GM12875 (cell line): ENCODE measurements around the gene RELN.

Source experiments
- H3K4me3 ChIP-seq: one replicate; pipeline ENCODE4 v1.5.1; 2011; ENCODE audit warnings: low read depth, low read length, control low read depth
- CTCF ChIP-seq: IDR thresholded peaks from 2 replicates; pipeline ENCODE4 v1.5.1; 2011; ENCODE audit warnings: low read depth, mild to moderate bottlenecking, control low read depth, inconsistent platforms, low read length, moderate library complexity, borderline replicate concordance; ENCODE audit not compliant: insufficient read depth

Gene RELN

GRCh38 chr7:103690242-103690974 lies 299.1 kb downstream of the RELN start:
- H3K4me3 ChIP-seq = no peak overlapping the region
- no peak for TF ChIP-seq CTCF

GRCh38 chr7:103689255-103689654 lies 300.2 kb downstream of the RELN start:
- no peak overlapping the region for H3K4me3 ChIP-seq
- no peak for TF ChIP-seq CTCF

- no peak overlapping the region for H3K4me3 ChIP-seq
- TF ChIP-seq CTCF = no peak
Observed at GRCh38 chr7:103687951-103688350, 301.5 kb downstream of the RELN start.

- no peak overlapping the region for H3K4me3 ChIP-seq
- no peak for TF ChIP-seq CTCF
Observed at GRCh38 chr7:103687272-103687671, 302.2 kb downstream of the RELN start.

- no peak for TF ChIP-seq CTCF
Observed at GRCh38 chr7:103686763-103687162, 302.7 kb downstream of the RELN start.

GRCh38 chr7:103686064-103686463 lies 303.4 kb downstream of the RELN start:
- H3K4me3 ChIP-seq = no peak overlapping the region
- TF ChIP-seq CTCF = no peak

More at GRCh38 chr7:103686763-103687162, 302.7 kb downstream of the RELN start:
- H3K4me3 ChIP-seq = no peak overlapping the region

GRCh38 chr7:103685646-103686045 lies 303.8 kb downstream of the RELN start:
- TF ChIP-seq CTCF = no peak
- no peak overlapping the region for H3K4me3 ChIP-seq
